NCI-H2107 treated with DMSO at 0.1 percent for 48 hours (cell line): Measurements from ENCODE around the gene RNF214.

Experiments
- DNase-seq: peaks from one replicate; lab custom pipeline; 2025; ENCODE audit not compliant: unreplicated experiment; lab: John Stamatoyannopoulos, UW

RNF214 gene

DNA sequence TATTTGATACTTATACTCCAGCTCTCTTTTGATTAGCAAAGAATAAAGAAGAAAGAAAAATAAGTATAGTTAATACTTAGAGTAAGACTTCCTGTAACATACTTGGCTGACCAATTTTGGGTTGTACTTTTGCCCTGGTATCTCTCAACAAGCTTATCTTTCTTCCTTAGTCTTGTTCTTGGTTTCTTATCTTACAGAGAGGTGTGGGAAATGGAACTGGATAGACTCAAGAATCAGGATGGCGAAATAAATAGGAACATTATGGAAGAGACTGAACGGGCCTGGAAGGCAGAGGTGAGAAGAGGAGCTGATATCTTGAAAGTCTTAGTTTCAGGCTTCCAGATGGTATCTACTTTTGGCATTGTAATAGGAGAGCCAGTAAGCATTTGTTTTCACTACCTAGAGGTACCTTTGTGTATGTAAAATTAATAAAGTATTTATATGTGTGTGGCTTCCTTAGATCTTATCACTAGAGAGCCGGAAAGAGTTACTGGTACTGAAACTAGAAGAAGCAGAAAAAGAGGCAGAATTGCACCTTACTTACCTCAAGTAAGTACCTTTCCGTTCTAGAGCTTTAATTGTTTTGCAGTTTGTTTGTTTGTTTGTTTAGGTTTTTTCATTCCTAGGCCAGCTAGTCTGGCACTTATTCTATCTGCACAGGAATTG lies 47.4 kb downstream of the RNF214 start:
- no peak for DNase-seq

DNA sequence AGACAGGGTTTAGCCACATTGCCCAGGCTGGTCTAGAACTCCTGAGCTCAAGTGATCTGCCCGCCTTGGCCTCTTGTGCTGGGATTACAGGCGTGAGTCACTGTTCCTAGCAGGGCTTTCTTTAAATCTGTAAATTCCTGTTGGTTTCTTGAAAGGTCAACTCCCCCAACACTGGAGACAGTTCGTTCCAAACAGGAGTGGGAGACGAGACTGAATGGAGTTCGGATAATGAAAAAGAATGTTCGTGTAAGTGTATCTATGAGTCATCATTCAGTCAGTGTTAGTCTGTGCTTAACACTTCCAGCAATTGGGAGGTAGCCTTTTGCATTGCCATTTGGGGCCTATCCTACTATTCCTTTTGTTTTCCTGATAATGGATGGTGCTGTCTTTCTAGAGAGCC lies 48.7 kb downstream of the RNF214 start:
- DNase-seq: no peak

- no peak for DNase-seq
Measured at GRCh38 chr11:117281869-117282268, 49.4 kb downstream of the RNF214 start.

DNA sequence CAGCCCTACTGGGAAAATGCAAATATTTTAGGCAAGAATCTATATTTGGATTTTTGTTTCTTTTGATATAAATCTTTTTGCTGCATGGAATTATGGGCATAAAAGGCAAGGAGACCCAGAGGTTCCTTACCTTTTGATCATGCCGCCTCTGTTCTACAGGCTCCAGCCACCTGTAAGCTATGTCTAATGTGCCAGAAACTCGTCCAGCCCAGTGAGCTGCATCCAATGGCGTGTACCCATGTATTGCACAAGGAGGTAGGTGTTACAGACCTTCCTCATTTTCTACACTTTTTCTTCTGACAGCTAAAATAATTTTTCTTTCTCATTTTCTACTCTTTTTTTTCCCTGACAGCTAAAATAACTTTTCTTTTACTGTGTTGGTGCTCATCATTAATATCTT lies 50.5 kb downstream of the RNF214 start:
- DNase-seq: no peak

DNA sequence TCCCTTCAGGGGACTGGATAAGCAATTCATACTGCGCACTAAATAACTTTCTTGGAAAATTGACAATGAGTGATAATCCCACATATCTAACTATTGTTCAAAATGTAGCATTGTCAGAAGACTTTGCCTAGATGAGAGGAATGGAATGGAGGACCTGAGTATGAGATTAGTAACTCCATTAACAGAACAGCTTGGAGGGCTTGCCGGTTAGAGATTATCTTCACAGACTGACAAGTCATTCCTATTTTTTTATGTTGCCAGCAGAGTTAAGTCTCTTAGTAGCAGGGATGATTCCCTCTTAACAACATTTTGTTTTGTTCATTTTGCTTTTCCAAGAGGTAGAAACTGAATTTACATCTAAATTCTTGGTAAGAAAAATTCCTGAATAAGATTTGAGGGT lies 51.6 kb downstream of the RNF214 start:
- no peak for DNase-seq

- DNase-seq: no peak
Measured at GRCh38 chr11:117286588-117286987, 54.1 kb downstream of the RNF214 start.

- no peak for DNase-seq
Measured at GRCh38 chr11:117287668-117288067, 55.2 kb downstream of the RNF214 start.

- DNase-seq: no peak
Measured at GRCh38 chr11:117289795-117290194, 57.3 kb downstream of the RNF214 start.

GRCh38 chr11:117290809-117291396 lies 58.4 kb downstream of the RNF214 start, which contains the start of gene BACE1-AS:
TSS of gene BACE1-AS (plus strand) at chr11:117291346.
- DNase-seq: no peak

- DNase-seq: no peak
Measured at GRCh38 chr11:117292616-117293015, 60.1 kb downstream of the RNF214 start.

- no peak for DNase-seq
Measured at GRCh38 chr11:117295438-117296137, 63.1 kb downstream of the RNF214 start.

- no peak for DNase-seq
Measured at GRCh38 chr11:117296881-117297280, 64.4 kb downstream of the RNF214 start.

DNA sequence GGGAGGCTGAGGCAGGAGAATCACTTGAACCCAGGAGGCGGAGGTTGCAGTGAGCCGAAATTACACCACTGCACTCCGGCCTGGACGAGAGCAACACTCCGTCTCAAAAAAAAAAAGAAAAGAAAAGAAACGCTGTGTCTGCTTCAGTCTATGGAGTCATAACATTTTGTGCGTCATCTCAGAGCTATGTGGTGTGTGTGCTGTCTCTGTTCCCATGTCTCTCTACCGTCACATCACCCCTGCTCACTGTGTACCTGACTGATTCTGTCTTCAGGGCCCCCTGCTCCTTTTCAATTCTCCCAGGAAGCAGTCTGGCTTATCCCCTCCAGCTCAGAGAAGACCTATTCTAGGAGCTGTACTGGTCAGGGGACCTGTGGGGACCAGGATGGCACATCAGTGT lies 65.7 kb downstream of the RNF214 start:
- DNase-seq: no peak

DNA sequence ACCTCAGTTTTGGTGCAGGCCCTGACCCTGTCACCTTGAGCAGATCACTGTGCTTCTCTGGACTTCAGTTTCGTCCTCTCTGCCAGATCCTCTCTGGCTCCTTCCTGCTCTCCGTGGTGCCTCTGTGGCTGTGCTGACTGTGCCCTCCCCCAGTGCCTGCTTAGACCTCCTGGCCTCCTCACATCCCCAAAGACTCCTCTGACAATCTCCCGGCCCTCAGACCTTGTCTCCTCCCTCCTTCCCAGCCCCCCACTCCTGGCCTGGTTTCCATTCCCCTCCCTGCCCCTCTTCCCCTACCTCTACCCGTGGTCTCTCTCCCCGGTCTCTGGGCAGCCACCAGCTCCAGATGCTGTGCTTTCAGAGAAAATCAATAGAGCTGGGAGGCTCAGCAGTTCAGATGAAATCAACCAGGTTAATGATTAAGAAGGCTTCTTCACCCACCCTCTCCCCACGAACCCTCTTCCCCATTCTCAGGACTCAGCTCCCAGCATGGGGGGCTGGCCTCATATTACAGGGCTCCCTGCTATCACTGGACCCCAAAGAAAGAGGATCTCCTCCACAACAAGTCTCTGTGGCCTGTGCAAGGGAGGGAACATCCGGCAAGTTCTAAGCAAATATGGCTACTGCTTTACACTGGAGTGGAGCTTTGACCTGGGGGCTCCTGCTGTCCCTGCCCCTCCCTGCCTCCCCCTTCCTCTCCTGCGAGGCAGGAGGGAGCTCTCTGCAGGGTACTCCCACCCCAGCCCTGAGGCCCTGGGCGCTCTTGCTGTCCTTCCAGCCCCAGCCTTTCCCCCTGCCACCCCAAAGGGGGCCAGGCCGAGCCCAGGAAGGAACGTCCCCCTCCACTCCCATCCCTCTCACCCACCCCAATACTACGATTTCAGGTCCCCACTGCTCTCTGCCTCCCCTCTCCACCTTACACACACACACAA lies 67.1 kb downstream of the RNF214 start:
- DNase-seq: no peak

- DNase-seq: no peak
Measured at GRCh38 chr11:117300283-117300663, 67.8 kb downstream of the RNF214 start.

GRCh38 chr11:117300773-117301172 lies 68.3 kb downstream of the RNF214 start:
- no peak for DNase-seq

DNA sequence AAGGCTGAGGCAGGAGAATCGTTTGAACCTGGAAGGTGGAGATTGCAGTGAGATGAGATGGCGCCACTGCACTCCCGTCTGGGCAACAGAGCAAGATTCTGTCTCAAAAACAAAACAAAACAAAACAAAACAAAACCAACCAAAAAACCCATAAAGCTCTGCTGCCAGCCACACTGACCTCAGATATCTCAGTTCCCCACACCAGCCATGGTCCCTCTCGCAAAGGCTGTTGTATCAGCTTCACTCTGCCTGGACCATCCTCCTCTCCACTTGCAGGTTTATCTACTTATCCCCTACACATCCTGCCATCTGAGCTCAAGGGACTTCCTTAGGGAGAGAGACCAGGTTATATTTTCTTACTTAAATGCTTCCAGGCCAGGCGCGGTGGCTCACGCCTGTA lies 69.8 kb downstream of the RNF214 start:
- no peak for DNase-seq

DNA sequence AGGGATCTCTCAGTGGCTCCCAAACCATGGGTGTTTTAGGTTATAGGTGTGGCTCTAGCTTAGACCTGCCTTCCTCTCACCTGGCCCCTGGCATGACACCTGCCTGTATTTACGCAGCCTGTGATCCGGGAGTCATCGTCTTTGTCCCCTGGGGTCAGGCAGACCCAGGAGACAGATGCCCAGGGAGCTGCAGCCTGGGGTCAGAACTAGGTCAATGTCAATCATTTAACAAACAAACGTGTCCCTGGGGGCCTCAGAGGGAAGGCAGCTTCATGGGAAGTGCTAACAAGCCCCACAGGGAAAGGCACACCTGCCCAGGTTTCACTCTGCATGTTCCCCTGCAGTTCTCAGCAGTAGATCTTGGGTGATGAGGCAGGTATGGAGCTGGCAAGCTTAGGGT lies 70.6 kb downstream of the RNF214 start:
- peak; percentile 56 for DNase-seq

- DNase-seq: no peak
Measured at GRCh38 chr11:117303646-117304315, 71.3 kb downstream of the RNF214 start.

DNA sequence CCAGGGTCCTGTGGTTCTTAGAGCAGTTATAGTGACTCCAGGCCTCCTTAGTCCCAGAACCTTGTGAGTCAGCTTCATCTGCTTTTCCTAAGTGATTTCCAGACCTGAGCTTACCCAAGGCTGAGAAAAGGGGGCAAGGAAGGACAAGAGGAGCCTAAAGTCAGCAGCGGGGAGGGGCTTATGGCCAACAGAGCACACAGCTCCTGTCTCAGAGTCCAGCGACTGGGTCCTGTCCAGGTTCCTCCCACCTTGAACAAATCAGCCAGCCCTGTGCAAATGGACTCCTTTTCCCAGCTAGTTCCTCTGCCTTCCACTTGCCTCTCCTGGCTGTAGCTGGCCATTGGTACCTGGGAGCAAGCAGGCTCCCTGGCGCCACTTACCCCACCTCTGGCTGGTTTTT lies 72.7 kb downstream of the RNF214 start:
- no peak for DNase-seq

DNA sequence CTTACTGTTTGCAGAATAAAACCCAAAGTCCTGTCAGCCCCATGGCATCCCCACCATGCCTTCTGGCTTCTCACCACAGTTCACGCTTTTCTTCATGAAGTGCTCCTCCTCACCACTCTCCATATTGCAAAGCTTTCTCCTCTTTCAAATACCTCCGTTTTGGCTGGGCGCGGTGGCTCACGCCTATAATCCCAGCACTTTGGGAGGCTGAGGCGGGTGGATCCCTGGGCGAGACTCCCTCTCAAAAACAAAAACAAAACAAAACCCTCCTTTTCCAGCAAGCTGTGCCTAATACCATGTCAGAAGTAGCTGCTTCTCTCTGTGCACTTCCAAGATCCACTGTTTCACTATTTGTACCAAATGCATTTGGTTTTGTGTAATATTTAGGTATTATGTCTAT lies 76.8 kb downstream of the RNF214 start:
- DNase-seq: no peak
